ENCODE data around the gene TRAPPC3. TPM values are rescaled to one million over a fixed set of nuclear protein-coding genes. Genes with fewer than 3 reads are reported as not detected.

TRAPPC3 gene
- total and polyA plus RNA-seq, 9 of the 15 experiments (the other 6 are each of a cell fraction or from before 2014, with no cell fraction given), result 20.6 to 141 (median 112) TPM

- TF ChIP-seq RCOR1 (IDR thresholded peaks at IDR 0.05; ENCODE audit: borderline replicate concordance in 1 of 2, low read depth in 2 of 2, low read length in 2 of 2), result no peak
- no peak for TF ChIP-seq SMC3 (conservative IDR thresholded peaks at IDR 0.05; ENCODE audit: insufficient read depth, low read depth, low read length)
- no peak for TF ChIP-seq ETV1 (tag; conservative IDR thresholded peaks at IDR 0.05; ENCODE audit: low read depth)
- no peak for TF ChIP-seq PCBP2 (IDR thresholded peaks at IDR 0.05; ENCODE audit: low read depth, low read length, poor library complexity, severe bottlenecking)
- TF ChIP-seq TFAP4 (CRISPR knock-in tag; IDR thresholded peaks at IDR 0.05; ENCODE audit: borderline replicate concordance), result peak; percentile 3; the same call in 1 of the 2 replicates
- no peak for TF ChIP-seq ZNF3 (CRISPR knock-in tag; IDR thresholded peaks at IDR 0.05)
- no peak for TF ChIP-seq ZBTB17 (CRISPR knock-in tag; IDR thresholded peaks at IDR 0.05)
- no peak for TF ChIP-seq ZNF57 (CRISPR knock-in tag; IDR thresholded peaks at IDR 0.05)
- TF ChIP-seq LARP7 (IDR thresholded peaks at IDR 0.05), result 0 out of 2 replicates have a peak, but pooled peaks have one; percentile 17
- TF ChIP-seq CC2D1A (IDR thresholded peaks at IDR 0.05), result no peak
- no peak for TF ChIP-seq SMARCA5 (IDR thresholded peaks at IDR 0.05)
- TF ChIP-seq TEAD4 (IDR thresholded peaks at IDR 0.05; ENCODE audit: low read length), result peak; percentile 56; the same call in 1 of the 2 replicates
- no peak for TF ChIP-seq TEAD4 (CRISPR knock-in tag; IDR thresholded peaks at IDR 0.05; ENCODE audit: borderline replicate concordance)
- TF ChIP-seq ZNF76 (CRISPR knock-in tag; IDR thresholded peaks at IDR 0.05; ENCODE audit: borderline replicate concordance), result no peak
- TF ChIP-seq ZBTB9 (CRISPR knock-in tag; IDR thresholded peaks at IDR 0.05), result no peak
- no peak for TF ChIP-seq NCOA2 (IDR thresholded peaks at IDR 0.05; ENCODE audit: partially characterized antibody in 2 of 2)
- TF ChIP-seq ZNF740 (CRISPR knock-in tag; IDR thresholded peaks at IDR 0.05), result no peak; the same call in 1 of the 2 replicates
- TF ChIP-seq ZNF740 (tag; IDR thresholded peaks at IDR 0.05), result peak in 1 of 2 experiments; percentile 47; a peak in 1 of 4 replicates
- no peak for TF ChIP-seq ZNF280B (CRISPR knock-in tag; IDR thresholded peaks at IDR 0.05)
- TF ChIP-seq ZBTB43 (CRISPR knock-in tag; IDR thresholded peaks at IDR 0.05), result no peak
- no peak for TF ChIP-seq DPF2 (IDR thresholded peaks at IDR 0.05)
- no peak for TF ChIP-seq NFIC (IDR thresholded peaks at IDR 0.05)
- TF ChIP-seq BHLHE40 (IDR thresholded peaks at IDR 0.05; ENCODE audit: low read length), result no peak
Measured at GRCh38 chr1:36126797-36127500, 22.3 kb downstream of the TRAPPC3 start (continued).

Measured in K562 (cell line).